Cerebellar nuclear complex (tissue), 1 donor: ENCODE data around the gene TOR1AIP2.
"Not testable (repeated sequence)": the region's sequence is repeated elsewhere in the genome, so short reads cannot be mapped to it uniquely, and the experiment has no call there.

Experiments
- DNase-seq, 2 experiments: peaks; one replicate each; lab custom pipeline; 2025; lab: John Stamatoyannopoulos, UW

Gene TOR1AIP2

GRCh38 chr1:179807291-179807690, 70.3 kb downstream of the TOR1AIP2 start:
- no peak for DNase-seq

GRCh38 chr1:179806333-179806732, 71.3 kb downstream of the TOR1AIP2 start:
- no peak for DNase-seq

DNA sequence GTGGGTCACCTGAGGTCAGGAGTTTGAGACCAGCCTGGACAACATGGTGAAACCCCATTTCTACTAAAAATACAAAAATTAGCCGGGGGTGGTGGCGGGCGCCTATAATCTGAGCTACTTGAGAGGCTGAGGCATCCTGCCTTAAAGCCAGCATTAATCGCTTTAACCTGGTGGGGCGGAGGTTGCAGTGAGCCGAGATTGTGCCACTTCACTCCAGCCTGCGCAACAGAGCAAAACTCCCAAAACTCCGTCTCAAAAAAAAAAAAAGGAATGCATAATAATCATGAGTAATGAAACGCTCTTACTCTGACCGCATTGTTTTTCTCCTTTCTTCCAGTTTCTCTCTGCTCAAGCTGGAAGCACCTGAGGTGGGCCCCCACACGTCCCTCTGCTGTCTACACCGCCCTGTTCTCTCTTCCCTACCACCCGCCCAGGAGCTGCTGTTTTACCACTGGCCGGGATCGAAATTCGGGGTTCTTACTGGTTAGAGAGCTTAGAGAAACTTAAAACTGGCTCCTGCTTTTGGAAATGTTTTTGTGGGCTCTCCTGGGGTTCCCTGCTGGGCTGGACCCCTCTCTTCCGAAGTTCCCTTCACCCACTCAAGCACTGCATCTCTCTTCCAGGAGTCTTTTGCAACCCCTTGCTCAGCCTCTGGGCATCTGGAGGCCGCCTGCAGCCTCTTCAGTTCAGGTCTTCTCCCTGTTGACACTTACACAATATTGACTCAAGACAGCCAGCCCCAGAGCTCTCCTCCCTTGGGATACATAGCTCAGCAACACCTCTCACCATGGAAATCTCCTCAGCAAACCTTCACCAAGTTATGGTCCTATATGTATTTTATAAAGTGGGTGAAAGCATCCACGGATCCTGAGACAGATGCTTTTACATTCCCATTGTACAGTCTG, 72.1 kb downstream of the TOR1AIP2 start:
- DNase-seq: no peak

DNA sequence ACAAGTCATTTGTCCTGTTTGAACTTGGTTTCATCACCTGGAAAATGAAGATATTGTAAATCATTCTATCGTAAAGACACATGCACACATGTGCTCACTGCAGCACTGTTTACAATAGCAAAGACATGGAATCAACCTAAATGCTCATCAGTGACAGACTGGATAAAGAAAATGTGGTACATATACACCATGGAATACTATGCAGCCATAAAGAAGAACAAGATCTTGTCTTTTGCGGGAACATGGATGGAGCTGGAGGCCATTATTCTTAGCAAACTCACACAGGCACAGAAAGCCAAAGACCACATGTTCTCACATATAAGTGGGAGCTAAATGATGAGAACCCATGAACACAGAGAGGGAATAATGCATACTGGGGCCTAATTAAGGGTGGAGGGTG, 73.2 kb downstream of the TOR1AIP2 start:
- not testable (repeated sequence) for DNase-seq

DNA sequence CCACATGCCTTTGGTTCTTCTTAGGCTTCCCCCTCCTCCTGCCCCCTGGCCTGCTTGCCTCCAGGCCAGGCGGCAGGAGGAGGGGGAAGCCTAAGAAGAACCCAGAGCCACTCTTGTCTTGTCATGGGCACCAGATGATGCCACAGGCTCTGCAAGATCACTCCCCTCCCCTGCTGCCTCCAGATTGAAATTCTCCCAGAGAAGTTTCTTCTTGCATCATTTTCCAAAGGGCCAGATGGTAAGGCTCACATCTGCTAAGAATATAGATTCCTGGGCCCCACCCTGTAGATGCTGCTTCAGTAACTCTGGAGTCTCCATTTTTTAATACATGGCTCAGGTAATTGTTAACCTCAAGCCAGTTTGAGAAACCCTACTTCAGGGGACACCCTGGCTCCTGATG, 73.7 kb downstream of the TOR1AIP2 start:
- DNase-seq: no peak

DNA sequence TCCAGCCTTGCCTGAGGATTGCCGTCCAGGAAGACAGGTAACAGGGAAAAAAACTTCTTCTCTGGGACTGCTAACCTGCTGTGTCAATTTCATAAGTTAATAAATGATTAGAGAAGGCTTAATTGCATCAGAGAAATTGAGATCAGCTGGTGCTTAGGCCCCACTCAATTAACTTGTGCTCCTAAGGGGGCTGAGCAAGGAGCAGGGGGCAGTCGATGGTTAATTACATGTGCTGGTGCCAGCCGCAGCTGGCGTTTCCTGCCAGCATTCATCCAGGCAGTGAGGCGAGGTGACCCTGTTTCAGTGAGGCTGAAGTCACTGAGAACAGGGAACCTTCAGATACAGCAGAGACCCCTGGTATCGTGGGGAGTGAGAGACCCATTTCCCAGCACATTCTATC, 74.5 kb downstream of the TOR1AIP2 start:
- no peak for DNase-seq

DNA sequence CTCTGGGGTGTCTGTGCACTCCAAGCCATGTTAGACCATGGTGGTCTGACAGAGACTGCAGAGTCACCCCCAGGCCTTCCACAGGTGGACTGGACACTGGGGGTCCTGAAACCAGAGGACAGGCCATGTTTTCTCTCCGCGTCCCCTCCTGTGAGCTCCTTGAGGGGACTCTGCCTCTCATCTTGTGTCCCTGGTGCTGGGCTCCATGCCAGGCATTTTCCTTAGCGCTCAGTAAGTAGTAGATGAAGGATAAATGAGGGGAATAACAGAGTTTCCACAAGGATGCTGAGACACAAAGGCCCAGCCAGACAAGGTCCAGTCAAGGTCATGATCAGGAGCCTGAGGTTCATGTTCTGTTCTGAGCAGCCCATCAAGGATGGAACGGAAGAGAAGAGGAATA, 77.1 kb downstream of the TOR1AIP2 start:
- DNase-seq: no peak

GRCh38 chr1:179798864-179799516, 78.6 kb downstream of the TOR1AIP2 start:
- no peak for DNase-seq

GRCh38 chr1:179798213-179798863, 79.3 kb downstream of the TOR1AIP2 start:
- no peak for DNase-seq

GRCh38 chr1:179794669-179795068, 82.9 kb downstream of the TOR1AIP2 start:
- no peak for DNase-seq

- no peak for DNase-seq
Observed at GRCh38 chr1:179794146-179794545, 83.5 kb downstream of the TOR1AIP2 start.

DNA sequence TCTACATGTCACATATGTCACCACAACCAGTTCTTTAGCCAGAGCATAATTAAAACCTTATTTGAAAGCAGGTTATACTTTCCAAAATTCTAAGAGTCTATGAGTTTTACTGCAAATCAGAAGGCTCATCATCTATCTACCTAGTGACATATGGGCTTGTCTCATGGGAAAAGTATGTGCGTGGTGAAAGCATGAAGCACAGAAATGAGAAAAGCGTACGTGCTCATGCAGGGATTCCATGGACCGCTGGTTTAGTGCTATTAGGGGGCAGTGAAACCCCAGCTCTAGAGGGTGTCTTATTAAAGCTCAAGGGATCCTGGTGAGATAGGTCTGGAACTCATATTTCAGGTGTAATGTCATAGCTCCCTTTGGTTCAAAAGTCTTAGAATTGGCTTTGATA, 84.3 kb downstream of the TOR1AIP2 start:
- DNase-seq: no peak
